ENCODE measurements around the gene CYFIP2.

CYFIP2 gene

DNA sequence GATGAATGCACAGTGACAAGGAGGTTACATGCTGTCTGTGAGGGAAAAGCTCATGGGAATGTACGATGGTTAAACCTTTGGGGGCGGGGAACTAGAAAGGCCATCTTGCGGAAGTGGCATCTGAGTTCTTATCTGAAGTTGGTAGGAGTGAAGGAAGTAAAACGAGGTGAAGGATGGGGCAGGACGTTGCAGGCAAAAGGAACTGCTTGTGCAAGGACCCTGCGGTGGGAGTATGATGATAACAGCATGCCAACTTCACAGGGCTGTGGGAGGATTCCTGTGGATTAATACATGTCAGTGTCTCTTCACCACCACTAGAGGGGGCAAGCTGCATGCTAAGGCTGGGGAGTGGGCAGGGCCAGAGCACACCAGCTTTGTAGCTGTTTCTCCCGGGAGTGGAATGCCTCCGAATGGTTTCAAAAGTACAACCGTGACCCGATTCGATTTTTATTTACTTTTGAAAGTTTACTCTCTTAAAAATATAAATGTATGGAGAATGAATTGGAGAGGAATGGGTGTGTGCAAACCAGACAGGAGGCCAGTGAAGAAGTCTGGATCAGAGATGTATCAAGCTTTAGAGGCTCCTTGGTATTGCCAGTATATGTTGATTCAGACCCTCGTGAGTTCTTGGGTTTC, 62.5 kb downstream of the CYFIP2 start:
- DNase-seq: peak; percentile 55

DNA sequence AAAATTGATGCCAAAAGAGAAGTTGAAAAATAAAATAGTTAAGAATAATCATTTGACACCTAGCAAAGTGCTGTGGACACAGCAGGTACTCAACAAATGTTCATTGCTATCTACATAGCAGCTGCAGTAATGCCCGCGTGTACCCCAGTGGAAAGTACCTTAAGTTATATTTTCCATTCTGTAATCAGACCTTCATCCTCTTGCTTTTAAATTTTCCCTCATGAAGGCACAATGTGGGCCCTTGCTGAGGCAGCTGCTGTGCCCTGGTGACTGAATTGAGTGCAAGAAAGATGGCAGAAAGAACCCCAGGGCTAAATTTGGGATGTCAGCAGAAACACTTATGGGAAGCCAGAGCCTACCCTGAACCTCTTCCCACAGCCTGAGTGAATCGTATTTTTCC, 65.9 kb downstream of the CYFIP2 start:
- no peak for DNase-seq

DNA sequence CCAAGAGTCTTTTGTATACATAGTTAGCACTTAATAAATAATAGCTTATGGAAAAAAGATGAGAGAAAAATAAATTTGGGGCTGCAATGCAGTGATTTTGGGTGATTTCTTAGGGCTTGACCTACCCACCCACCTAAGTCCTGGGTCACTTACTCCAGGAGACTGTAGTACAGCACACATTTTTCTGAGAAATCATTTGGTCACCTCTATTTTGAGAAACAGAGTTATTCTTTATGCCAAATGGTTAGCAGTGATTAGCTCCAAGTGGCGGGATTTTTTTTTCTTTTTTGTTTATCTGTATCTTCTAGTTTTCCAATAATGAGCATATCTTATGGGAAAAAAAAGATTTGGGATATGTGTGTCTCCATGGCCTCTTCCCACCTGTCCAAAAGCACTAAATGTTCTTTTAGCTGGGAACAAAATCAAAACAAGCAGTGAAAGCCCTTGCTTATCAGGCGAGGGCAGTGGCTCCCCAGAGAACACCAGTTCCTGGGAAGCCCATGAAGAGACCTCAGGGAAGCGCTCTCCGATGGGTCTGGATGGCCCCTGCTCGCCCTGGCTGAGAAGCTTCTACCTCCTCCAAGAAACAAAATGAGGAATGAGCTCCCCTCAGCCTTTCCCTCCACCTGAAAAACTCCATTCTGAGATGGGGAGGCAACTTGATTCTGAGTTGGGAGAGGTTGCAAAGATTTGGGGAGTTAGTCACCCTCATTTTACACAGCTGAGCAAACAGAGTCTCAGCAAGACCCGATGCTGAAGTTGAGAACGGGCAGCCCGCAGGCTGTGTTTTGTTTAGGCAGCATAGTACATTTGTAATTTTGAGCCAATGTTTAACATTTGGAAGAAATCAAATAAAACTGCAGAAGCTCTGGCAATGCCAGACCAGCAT, 69.9 kb downstream of the CYFIP2 start:
- no peak for DNase-seq

DNA sequence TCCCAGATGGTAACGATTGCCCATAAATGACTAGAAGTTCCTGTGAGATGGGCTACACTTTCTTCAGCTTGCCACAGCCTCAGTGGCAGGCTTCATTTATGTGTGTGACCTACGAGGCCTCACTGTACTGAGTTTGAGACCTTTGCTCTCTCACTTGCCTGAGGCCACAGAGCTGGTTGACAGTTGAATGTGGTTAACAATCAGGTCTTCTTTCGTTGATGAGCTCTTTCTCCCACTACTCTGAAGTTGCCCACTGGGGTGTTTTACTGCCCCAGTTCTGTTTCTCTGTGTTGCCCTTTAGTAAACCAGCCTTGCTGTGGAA, 70.5 kb downstream of the CYFIP2 start:
- no peak for DNase-seq

- no peak for DNase-seq
These were observed 73.5 kb downstream of the CYFIP2 start for GRCh38 chr5:157339409-157339808.

- DNase-seq: peak; percentile 15
These were observed 77.0 kb downstream of the CYFIP2 start for GRCh38 chr5:157342822-157343402.

DNA sequence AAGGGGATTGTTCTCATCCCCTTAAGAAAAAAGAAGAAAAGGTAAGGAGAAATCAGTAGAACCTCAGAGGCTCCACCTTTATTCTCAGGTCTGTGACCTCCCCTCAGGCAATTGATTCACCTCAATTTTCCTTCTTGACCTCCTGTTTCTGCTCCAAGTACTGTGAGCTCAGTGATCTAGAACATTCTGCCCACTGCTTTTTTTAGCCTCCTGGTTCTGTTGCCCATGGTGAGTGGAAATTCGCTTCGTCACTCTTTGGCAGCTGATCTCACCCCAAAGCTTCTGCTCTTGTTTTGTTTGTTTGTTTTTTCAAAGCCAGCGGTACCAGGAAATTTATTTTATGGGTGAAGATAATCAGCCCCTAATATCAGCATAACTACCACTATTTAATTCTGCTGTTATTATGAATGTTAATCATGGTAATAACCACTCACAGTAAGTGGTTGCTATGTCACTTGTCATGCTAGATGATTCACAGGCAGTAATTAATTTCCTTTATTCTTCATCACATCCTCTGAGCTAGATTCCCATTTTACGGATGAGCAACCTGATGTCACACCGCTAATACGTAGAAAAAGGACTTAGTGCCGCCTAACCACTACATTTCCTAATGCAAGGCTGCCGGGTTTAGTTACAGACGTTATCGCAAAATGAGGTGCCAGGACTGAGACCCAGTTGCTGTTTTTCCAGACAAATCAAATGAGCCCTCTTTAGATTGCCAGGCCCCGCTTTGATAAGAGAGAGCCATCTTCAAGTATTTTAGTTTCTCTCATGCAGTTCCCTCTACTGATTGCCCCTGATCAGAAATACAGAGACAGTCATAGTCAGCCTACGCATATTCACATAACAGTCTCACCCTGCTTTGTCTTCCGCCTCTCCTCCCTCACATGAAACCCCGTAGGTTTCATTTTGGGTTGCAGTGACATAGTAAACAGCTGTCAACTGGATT, 78.2 kb downstream of the CYFIP2 start:
- no peak for DNase-seq

DNA sequence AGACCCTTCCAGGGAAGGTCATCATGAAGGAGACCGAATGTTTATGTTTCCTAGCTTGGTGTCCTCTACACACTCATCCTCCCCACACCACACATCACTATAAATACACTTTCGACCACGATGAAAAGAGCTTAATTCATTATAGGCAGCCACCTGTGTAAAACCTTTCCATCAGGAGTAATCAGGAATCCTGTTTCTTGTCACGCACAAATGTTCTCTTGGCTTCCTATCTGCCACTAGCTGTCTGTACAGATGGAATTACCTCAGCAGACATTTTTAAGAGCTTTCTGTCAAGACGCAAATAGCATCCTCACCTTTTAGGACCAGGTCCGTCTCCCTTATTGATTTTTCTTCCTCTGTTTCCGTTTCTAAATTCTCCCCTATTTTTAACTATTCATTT, 79.1 kb downstream of the CYFIP2 start:
- no peak for DNase-seq

GRCh38 chr5:157345485-157345884, 79.6 kb downstream of the CYFIP2 start:
- DNase-seq: no peak

- no peak for DNase-seq
These were observed 81.6 kb downstream of the CYFIP2 start for GRCh38 chr5:157347301-157348048.

GRCh38 chr5:157348049-157348400, 82.1 kb downstream of the CYFIP2 start:
- DNase-seq: no peak

- no peak for DNase-seq
These were observed 85.2 kb downstream of the CYFIP2 start for GRCh38 chr5:157350939-157351801.

DNA sequence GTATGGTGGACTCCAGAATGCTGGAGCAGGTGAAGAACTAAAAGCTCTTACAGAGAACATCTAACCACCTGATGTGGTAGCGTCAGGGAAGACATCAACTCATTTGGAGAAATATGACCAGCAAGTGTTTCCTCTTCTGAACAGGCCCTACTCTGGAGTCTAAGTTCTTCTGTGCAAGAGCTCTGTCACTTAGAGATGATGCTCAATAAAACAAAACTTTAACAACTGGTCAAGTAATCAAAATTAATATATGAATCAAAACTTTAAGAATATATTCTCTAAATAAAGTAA, 85.8 kb downstream of the CYFIP2 start:
- DNase-seq: no peak

- no peak for DNase-seq
These were observed 86.9 kb downstream of the CYFIP2 start for GRCh38 chr5:157352756-157353340.

DNA sequence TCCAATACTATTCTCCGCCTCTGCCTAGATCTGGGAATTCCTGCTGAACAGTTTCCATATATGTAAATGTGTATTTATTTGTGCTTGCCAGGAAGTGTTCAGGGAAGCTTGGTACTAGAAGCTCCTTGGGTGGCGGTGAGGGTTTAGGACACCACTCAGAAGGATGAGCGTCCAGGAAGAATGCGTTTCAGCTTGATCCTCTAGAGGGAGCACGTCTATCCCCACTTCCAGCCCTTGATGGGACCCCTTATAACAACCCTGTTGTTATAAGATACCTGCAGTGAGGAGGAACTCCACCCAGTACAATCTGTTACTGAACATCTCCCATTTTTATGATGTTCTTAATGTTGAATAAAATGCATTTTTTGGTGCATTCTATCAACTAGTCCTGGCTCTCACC, 88.9 kb downstream of the CYFIP2 start:
- no peak for DNase-seq

DNA sequence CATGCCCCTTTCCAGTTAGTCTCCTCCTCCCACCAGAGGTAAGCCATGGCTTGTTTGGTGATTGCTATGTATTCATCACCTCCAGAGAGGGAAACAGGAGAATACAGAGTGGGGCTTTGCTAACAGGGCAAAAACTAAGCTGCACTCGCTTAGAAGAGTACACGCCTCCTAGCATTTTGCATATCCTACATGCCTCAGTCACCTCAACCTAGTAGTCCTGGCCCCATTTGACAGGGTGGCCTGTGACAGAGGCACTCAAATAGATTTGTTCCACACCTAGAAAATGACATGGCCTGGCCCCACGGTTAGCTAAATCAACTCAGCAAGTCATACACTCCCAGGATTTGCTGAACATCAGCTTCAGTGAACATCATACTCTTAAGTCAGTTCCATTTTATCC, 90.7 kb downstream of the CYFIP2 start:
- DNase-seq: no peak

- DNase-seq: no peak
These were observed 91.9 kb downstream of the CYFIP2 start for GRCh38 chr5:157357823-157358222.

DNA sequence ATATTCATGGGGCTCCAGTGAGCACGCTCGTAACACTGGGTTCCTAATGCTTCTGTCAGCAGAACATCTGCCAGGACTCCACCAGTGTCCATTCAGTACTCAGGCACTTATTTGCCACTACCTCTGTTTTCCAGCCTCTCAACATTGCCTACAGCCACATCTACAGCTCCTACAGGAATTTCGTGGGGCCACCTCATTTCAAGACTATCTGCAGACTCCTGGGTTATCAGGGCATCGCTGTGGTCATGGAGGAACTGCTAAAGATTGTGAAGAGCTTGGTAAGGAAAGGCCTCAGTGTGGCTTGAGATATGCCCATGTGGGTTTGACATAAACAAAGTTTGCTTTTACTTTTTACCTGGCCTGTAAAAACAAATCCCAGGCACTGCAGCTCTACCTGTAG, 92.9 kb downstream of the CYFIP2 start:
- no peak for DNase-seq

- DNase-seq: no peak
These were observed 93.6 kb downstream of the CYFIP2 start for GRCh38 chr5:157359356-157360055.

GRCh38 chr5:157362012-157362411, 96.1 kb downstream of the CYFIP2 start:
- no peak for DNase-seq

- DNase-seq: no peak
These were observed 96.6 kb downstream of the CYFIP2 start for GRCh38 chr5:157362502-157362901.

Data from NCI-H146 (cell line).